Stimulated activated CD4-positive, alpha-beta T cell treated with anti-CD3 and anti-CD28 coated beads, Interleukin-1b, Interleukin-23, amount 100 ng/mL, for 1 hour (primary cell): ENCODE data around the gene LCN15.
"Not testable (repeated sequence)": the region's sequence is repeated elsewhere in the genome, so short reads cannot be mapped to it uniquely, and the experiment has no call there.

Source experiments
- DNase-seq, 2 donors: peaks; one replicate each; pipeline ENCODE4 v3.0.0-alpha.2; 2020; ENCODE audit warnings: low read depth in 2 of 2

LCN15 gene

DNA sequence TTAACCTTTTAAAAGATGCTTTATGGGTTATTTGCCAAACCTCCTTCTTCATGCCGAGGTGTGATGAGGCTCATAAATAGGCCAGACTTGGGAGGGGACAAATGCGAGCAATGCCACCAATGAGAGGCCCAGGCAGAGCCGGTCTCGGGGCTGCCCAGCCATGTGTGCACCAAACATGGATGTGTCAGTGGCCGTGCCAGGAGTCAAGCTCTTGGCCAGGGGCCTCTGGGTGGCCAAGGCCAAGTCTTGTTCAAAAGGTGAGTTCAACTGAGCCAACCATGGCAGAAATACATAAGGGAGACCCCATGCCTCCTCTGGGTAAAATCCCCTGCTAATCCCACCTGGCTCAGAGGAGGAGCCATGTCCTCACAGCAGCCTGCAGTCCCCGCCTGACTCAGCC lies 10.9 kb upstream of the LCN15 start:
- no peak for DNase-seq

DNA sequence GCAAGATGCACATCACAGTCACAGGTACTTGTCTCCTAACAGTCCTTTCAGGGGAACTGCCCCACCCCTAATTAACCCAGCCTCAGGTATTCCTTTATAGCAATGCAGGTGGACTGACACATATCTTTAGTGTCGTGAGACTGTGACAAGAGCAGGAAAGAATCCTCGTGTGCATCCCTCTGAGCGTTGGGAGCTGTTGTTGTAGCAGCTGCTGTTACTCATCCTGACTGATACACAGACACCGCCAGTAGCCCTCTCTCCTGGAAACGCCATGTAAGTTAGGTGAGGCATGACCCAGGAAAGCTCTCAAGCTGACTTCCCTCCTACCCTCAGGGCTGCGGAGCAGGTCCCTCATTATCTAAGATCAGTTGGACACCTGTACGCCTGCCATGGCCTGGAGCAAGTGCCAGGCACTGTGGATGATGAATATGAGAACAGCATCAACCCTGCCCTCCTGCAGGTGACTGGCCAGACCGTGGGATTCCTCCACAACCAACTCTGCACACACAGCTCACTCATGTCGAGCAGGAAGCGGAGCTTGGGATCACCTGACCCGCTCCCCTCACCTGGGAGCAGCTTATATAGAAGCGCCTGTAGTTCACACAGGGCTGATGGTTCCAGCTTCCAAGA lies 10.2 kb upstream of the LCN15 start:
- DNase-seq = no peak

DNA sequence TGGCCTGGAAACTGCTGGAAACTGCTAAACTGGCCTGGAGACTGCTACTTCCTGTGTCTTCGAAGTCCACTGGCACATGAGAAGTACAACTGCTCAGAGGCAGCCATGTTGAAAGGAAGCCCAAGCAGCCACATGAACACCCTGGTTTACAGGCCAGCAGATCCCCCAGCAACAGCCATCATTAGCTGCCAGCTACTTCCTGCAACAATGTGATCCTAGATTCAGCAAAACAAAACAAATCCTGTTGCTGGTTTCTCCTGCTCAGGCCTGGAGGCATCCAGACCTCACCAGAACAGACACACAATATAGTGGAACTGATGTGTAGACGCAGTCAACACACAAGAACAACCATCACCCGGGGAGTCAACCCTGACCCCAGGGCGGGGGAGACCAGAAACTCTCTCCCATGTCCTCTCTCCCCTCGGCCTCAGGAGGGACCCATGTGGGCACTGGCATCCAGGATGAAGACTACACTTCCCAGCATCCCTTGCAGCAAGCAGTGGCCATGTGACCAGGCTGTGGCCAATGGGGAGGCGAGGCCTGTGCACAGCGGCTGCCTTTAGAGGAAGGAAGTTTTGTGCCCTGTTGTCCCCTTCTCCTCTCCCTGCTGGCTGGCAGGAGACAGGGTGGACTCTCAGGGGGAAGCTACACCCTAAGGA lies 9.2 kb upstream of the LCN15 start:
- DNase-seq = no peak

DNA sequence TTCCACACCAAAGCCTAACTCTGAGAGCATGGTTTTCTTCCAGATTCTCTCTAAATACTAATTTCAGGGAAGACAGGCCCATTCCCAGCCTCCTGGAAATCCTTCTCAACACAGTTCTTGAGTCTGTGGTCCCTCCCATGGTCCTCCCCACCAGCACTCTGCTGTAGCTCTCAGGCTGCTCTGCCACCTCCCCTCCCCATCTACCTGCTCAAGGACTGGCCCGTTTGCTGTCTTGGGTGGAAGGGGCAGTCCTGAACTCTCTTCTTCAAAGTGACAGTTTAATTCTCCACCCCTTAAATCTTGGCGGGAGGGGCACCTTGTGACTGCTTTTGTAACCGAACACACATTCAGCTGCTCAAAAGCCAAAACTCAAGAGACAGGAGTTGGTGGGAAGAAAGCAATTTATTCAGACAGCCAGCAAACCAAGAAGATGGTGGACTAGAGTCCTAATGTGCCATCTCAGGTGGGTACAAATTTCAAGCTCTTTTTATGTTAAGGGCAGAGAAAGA lies 7.6 kb upstream of the LCN15 start:
- DNase-seq = no peak

DNA sequence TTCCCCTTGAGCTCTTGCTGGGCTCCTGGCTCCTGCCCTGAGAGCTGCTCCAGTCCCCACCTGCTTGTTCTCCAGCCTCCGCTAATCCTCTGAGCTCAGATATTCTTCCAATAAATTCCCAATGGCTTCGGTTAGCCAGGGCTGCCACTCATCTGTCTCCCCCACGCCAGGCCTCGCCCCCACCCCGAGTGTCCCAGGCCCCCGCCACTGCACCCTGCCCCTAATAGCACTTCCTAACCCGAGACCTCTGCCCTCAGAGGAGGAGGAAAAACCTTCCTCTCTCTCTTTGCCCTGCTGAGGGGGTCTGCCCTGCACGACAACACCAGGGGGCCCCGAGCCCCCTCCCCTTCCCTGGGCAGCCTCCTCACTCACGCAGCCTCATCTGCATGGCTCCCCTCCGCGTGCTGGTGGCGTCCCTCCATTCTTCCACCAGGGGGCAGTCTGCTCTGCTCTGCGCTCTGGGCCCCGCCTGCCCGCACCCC lies 5.4 kb upstream of the LCN15 start:
- DNase-seq = no peak

DNA sequence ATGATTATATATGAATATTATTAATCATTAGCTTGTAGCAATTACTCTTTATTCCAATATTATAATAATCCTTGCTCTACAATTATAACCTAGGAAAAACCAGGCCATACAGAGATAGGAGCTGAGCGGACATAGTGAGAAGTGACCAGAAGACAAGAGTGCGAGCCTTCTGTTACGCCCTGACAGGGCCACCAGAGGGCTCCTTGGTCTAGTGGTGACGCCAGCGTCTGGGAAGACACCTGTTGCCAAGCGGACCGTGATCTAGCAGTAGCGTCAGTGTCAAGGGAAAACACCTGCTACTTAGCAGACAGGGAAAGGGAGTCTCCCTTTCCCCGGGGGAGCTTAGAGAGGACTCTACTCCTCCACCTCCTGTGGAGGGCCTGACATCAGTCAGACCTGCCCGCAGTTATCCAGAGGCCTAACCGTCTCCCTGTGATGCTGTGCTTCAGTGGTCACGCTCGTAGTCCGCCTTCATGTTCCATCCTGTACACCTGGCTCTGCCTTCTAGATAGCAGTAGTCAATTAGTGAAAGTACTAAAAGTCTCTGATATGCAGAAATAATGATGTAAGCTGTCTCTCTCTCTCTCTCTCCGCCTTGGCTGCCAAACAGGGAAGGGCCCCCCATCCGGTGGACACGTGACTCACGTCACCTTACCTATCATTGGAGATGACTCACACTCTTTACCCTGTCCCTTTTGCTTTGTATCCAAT lies 2.2 kb upstream of the LCN15 start:
- DNase-seq = peak in 1 of 2 donors; percentile 23

DNA sequence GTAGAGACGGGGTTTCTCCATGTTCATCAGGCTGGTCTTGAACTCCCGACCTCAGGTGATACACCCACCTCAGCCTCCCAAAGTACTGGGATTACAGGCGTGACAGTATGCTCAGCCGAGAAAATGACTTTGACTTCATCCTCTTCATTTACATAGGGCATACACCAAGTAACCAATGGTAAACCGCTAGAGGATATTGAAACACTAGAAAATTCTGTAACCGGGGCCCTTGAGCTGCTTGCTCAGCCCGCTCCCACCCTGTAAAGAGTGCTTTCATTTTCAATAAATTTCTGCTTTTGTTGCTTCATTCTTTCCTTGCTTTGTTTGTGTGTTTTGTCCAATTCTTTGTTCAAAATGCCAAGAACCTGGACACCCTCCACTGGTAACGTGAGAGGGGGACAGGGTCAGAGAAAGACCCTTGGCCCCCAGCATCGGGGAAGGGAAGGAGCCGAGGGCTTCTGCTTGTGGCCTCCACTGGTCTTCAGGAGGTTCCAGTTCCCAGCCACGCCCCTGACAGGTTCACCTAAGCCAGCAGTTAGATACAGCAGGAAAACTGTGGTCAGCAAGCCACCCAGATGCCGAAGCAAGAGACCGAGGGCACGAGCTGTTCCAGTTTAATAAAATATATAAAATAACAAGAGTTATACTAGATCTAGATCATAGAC lies 1.6 kb upstream of the LCN15 start:
- DNase-seq = not testable (repeated sequence)

DNA sequence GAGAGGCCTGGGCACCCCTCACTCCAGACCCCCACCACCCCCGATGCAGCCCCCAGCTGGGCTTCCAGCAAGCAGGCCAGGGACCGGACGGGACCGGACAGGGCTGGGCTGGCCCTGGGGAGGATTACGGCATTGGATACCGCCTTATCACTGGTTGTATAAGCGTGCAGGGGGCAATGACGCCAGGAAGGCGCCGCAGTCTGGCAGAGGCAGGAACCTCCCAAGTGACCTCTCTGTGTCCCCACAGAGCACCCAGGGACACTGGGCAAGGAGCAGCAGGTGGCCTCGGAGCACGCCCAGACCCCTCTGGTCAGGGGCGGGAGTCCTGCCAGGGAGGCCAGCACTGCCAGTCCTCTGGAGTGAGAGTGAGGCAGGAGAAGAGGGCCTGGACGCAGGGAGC lies 723 bp upstream of the LCN15 start:
- no peak for DNase-seq

DNA sequence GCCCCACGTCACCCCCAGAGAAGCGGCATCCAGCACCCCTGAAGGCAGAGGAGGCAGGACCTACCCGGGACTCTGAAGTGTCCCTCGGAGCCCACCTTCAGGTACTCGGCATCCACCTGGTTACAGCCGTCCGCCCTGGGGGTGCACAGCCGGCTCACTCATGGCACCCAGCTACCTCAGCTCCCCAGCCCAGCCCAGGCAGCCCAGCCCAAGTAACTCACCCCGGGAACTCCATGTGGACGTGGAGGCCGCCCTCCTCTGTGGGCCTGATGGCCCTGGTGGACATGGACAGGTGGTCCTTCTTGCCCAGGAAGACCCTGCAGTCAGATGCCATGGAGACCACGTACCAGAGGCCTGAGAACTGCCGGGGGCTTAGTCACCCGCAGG lies 676 bp downstream of the LCN15 start:
- no peak for DNase-seq

DNA sequence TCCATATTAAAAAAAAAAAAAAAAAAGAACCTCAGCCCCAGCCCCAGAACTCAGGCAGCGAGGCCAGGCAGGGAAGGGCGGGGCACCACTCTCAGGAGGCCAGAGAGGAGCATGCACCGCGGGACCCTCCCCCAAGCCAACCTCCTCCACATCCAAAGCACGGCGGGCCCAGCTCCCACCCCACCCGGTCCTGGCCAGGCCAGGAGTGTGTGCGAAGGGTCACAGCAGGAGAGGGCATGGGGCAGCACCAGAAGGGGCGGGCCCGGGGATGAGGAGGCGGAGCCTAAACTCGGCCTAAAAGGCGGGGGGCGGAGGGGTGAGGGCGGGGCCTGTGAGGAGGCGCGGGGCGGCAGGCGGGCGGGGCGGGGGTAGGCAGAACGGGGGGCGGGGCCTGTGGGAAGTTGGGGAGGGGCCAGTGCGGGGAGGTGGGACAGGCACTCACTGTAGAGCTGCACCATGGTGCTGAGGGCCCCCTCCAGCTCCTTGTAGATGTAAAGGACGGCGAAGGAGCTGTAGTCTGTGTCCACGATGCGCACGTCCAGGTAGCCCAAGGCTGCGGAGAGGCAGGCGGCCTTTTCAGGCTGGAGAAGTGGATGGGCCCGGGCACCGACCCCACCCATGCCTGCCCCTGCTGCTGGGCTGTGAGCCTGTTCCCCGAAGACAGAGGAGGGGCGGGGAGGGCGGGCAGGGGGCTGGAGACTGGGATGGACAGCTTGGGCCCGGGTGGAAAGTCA lies 1.2 kb downstream of the LCN15 start:
- DNase-seq = peak in 1 of 2 donors; percentile 34

DNA sequence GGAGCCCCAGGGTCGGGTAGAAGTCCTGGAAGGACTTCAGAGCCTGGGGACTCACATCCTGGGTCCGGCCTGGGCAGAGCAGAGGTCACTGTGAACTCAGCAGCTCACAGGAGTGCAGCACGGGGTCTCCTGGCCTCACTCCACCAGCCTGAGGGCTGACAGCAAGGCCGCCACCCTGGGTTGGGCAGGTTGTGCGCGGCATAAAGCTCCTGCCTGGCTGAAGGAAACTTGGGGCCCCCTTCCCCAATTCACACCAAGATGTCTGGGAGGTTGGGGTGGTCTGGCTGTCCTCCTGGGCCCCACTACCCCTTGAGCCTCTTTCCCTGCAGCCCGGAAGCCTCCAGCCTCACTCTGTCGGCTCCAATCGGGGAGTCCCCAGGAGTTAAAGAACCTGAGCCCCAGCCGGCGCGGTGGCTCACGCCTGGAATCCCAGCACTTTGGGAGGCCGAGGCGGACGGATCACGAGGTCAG lies 2.1 kb downstream of the LCN15 start:
- DNase-seq = no peak

DNA sequence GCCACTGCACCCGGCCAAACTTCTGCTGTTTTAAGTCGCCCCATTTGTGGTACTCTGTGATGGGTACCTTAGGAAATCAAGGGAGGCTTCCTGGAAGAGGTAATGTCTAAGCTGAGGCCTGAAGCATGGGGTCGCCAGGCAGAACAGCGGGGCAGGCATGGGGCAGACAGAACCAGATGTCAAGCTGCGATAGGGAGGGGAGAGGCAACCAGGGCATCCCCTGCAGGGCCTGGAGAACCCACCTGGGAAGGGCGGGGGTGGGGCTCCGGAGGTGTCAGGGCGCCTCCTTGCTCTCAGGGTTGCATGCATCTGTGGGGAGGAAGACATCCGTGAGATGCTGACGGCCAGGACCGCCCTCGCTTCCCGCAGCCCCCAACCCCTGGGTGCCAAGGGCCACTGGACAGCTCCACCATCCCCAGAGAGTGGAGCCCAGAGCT lies 2.8 kb downstream of the LCN15 start:
- no peak for DNase-seq

DNA sequence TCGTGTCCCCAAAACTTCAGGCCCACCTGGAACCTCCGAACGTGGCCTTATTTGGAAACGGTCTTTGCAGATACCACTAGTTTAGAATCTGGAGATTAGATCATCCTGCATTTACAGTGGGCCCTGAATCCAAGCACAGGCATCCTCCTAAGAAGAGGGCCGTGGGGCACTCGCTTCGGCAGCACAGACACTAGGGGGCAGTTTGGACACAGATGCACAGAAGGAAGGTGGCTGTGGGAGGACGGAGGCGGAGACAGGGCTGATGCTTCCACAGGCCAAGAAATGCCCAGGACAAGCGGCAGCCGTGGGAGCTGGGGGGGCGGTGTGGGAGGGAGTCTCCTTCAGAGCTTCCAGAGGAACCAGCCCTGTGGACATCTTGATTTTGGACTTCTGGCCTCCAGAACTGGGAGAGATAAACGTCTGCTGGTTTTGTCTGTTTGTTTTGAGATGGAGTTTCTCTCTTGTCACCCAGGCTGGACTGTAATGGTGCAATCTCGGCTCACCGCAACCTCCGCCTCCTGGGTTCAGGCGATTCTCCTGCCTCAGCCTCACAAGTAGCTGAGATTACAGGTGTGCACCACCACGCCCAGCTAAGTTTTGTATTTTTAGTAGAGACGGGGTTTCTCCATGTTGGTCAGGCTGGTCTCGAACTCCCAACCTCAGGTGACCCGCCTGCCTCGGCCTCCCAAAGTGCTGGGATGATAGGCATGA lies 3.3 kb downstream of the LCN15 start:
- not testable (repeated sequence) for DNase-seq

DNA sequence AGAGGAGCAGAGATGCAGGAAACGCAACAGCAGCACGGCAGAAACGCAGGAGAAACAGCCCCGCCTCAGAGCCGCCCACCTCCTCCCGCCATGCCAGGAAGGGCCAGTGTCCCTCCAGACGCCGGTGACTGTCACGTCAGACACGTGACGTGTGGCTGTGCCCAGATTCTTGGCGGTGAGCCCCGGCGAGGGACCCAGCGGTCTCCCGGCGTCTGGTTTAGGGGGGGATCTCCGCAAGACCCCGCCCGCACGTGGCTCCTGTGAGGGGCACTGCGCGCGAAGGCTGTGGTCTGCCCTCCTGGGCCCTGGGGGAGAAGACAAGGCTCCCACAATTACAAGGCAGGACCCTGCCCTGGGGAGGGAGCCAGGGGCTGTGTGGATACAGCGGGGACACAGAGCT lies 3.9 kb downstream of the LCN15 start:
- DNase-seq = no peak

DNA sequence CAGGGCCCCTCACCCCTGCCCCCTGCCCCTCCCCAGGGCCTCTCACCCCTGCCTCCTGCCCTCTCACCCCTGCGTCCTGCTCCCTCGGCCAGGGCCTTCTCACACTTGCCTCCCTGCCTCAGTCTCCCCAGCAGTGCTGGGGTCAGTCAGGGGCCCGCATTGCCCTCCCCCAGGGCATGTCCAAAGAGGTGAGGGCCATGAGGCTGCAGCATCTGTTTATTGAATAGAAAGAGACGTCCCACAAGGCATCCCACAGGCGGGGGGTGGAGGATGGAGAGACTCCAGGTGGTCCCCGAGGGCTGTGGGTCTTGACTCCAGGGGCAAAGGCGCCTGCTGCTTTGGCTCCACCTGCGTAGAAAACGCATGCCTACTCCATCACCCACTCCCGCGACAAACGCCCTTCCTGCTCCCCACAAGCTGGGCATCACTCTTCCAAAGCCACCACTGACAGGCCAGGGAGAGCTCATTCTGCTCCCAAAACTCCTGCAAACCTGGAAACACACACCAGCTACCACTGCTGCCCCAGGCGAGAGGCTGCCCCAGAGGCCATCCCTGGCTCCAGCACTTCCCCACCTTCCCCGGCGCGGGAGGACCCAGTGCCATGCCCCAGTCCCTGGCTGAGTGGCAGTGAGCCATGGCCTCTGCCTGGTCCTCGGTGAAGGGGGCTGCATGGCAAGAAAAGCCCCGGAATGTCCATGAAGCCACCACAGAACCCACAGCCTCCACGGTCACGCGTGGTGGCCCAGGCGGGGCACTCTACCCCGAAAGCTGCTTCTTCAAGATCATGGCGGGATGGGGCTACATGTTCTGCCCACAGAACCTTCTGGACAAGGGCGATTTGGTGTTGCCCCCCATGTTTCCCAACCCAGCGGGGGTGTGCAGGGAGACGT lies 4.6 kb downstream of the LCN15 start:
- no peak for DNase-seq

DNA sequence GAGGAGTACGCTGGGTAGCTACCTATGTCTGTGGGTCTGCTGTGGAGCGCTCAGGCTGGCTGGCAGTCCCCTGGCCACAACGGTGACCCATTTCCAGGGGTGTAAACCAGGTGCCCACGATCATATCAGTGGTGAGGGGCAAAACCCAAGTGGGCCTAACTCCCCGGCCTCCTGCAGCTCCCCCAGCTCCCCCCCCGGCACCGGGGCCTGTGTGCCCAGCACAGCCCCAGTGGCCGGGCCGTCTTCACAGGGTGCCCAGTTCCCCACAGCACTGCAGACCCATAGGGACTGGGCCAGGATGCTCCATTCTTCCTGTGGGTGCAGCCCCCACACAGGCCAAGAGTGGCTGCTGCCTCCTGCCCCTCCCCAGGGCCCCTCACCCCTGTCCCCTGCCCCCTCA lies 5.3 kb downstream of the LCN15 start:
- DNase-seq = no peak

DNA sequence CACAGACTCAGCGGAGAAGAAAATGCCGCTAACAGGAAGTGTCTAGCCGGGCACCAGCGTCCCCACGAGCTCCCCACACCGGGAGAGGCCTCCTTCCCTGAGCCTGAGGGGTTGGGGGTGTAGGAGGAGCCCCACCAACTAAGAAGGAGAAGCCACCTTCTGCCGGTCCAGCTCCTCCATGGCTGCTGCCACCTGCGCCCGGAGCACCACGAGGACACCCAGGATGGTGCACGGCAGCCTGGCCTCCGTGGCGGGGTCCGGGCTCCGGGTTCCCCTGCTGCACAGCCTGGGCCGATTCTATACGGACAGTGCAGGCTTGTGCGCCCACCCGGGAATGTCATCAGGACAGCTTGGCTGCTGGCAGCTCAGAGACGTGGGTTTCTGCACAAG lies 6.6 kb downstream of the LCN15 start:
- DNase-seq = no peak

DNA sequence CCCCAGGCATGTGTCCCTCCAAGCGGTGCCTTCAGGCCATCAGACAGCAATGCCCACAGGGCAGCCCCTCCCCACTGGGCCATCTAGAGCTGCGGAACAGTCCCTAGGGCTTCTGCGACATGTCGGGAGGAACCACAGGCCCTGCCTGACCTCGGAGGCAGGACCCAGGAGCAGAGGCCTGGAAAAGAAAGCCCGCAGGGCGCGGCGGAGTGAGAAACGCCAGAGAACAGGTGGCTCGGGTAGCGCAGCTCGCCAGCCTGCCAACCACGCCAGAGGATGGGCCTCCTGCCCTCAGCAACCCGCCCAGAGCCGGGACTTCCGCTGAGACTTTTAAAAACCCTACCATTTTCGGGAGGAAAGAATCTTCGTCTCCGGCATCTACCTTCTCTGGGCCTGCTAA lies 7.0 kb downstream of the LCN15 start:
- no peak for DNase-seq

DNA sequence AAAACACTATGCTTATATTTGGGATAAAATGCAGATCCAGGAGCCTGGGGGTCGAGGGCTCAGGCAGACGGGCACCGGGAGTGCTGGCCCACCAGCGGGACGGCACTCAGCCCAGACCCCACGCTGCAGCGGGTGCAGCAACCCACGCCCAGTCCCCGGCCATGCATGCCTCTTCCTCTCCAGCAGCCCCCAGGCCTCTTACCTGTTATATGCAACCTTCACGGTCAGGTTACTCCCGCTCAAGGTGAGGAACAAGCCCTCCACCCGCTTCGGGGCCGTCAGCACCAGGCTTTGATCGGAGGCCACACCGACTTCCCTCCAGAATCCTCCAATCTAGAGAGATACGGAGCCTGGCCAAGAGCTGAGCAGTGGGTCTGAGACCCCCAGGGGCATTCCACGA lies 7.5 kb downstream of the LCN15 start:
- DNase-seq = no peak

DNA sequence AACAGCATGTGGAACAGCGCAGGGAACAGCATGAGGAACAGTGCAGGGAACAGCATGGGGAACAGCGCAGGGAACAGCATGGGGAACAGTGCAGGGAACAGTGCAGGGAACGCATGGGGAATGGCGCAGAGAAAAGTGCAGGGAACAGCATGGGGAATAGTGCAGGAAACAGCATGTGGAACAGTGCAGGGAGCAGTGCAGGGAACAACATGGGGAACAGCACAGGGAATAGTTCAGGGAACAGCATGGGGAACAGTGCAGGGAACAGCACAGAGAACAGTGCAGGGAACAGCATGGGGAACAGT lies 8.2 kb downstream of the LCN15 start:
- no peak for DNase-seq
